Measurements from ENCODE around the gene KIAA0753.

The KIAA0753 gene

DNA sequence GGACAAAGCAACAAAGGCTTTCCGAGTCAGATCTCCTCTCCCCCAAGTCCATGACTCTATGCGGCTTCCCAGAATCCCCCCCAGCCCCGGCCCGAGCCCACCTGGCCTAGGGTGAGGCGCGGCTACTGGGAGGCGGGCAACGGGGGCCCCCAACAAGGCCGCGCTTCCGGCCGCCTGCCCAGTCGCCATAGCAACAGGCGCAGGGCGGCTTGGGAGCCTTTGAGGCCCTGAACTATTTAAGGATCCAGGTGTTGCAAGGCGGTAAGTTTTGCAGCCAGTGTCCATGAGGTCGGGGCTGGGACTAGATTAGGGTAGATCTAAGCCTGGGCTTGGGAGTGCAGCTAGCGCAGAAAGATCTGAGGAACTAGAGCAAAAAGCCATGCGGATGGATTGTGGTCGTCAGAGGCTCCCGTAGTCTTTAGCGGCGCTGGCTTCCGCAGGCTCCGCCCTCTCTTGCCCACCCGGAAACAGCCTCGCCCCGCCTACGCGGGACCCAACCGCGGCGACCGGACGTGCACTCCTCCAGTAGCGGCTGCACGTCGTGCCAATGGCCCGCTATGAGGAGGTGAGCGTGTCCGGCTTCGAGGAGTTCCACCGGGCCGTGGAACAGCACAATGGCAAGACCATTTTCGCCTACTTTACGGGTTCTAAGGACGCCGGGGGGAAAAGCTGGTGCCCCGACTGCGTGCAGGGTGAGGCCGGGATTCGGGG, at the start of gene KIAA0753, which contains the start of gene TXNDC17:
Gene KIAA0753, minus strand, starts transcription at position 176 of the 711 bp plus-strand sequence. CDS start 5,608 bp downstream, outside the sequence.
Gene TXNDC17, plus strand, starts transcription at position 525 of the 711 bp plus-strand sequence. Its CDS starts 23 bp downstream, at position 548.
- DNase-seq: no peak

DNA sequence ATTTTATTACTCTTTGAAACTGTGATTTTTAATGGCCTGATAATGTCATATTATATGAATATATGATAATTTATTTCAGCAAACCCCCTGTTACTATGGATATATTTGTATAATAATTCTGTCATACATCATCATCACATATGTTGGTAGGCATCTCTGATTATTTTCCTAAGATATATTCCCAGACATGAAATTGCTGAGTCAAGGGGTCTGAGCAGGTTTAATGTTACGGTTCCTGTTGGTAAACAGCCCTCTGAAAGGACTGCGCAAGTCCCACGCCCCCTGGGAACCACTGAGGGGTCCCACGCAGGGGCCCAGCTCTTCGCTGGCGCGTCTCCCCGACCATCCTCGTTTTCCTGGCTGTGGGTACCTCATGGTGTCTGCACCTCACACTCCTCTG, 48.4 kb upstream of the KIAA0753 start:
- DNase-seq: no peak

DNA sequence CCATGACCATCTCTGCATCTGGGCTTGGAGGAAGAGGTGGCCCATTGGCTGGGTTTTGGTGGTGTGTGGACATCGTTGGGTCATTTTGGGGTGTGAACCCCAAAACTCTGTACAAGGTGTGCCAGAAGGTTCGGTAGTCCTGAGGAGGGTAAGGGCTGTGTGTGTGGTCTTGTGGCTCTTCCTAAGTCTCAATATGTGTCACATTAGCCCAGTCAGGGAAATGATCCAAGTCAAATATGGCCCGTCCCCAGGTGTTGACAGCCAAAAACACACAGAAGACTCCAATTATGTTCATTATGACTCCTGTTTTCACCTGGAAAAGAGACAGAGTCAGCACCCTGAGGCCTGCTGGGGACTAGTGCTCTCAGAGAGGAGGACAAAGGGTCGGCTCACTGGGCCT, 45.5 kb upstream of the KIAA0753 start:
- no peak for DNase-seq

DNA sequence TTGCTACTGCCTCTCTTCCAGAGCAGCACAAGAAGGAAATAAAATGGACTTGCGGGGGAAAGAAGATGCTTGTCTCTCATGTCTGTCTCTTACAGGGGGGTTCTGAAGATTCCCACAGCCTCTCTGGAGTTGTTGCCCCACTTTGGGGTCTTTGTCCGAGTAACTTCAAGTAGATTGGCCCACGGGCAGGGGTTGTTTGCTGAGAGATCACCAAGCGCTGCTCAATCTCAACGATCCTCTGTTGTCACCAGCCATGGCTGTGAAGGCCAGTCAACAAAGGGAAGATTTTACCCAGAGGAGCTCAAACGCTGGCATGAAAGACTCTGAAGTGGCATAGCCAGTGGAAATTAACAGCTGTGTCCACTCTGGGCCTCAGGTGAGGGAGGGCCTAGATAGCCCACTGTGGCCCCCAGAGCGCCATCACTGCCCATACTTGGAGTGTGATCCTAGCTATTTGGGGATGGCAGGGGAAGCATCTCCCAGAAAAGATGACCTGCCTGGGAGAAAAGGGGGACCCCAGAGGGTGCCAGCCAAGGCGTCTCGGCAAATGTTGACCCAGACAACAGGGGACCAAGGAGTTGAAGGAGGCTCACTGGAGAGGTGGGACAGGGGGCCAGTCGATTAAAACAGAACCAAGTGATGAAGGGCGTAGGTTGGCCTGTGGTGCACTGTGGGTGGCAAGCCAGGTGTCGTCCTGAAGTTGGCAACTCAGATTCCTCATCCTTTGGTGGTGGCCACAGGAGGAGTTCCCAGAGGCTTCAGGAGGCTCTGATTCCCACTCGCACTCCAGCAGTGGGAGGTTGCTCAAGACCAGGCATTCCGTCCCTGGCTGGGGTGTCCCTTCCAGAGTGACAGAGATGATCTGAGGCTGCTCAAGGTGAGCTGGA, 44.6 kb upstream of the KIAA0753 start:
- DNase-seq: no peak

DNA sequence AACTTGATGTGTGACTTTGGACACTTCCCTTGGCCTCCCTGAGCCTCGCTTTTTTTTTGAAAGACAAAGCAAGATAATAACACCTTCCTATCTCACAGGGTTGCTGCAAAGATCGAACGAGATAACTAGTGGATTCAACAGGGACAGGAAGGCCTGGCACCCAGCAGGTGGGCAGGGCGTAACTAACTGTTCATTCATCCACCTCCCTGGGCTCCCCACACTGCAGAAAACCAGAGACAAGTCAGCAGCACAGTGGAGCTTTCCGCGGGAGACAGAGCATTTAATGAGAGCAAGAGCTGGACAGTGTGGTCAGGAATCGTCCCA, 43.9 kb upstream of the KIAA0753 start:
- no peak for DNase-seq

DNA sequence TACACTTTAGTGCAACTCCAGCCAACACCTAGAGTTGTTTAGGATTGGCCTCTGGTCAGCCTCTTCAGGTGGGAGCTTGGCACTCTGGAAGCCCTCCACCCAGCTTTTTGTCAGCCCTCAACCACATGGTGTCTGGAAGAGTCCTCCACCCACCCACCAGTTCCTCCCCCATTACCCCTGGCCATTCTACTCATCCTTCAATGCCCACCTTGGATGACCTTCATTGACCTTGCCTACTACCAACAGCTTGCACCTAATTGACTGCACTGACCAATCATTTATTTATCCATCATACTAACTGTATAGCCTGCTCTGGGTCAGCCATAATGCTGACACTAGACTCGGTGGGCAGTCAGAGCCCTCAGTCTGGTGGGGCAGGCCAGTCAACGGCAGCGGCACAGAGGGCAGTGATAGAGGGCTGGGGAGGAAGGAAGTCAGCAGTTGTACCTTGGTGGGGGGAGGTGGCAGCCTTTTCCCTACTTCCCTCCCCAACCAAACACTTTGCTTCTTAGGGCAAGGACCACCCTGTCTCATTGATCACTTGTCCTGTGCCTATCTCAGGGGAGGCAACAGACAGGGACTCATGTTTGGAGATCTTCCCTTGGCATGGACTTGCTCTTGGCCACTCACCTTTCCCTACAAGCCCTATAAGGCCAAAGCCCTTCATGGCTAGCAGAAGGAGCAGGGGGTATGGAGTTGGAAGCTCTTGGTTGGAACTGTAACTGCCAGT, 43.4 kb upstream of the KIAA0753 start:
- DNase-seq: no peak

DNA sequence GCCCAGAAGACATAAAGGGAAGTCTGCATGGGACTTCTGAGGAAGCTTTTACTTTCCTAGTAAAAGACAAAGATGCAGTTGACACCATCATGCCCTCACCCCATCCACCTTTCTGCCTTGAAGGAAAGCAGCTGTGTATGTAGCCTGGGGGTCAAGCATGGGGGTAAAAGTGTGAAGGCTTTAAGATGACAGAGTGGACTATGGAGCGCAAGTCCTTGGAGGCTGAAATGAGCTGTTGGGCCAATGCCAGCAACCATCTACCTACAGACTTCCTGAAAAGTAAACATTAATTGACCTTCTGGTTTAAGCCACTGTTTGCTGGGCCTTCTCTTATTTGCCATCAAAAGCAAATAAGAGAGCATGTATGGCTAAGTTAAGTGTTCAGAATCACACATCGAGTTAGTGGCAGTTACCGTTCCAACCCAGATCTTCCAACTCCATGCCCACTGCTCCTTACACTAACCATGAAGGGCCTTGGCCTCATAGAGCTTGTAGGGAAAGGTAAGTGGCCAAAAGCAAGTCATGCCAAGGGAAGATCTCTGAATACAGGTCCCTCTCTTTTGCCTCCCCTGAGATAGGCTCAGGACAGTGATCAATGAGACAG, 42.7 kb upstream of the KIAA0753 start:
- no peak for DNase-seq

DNA sequence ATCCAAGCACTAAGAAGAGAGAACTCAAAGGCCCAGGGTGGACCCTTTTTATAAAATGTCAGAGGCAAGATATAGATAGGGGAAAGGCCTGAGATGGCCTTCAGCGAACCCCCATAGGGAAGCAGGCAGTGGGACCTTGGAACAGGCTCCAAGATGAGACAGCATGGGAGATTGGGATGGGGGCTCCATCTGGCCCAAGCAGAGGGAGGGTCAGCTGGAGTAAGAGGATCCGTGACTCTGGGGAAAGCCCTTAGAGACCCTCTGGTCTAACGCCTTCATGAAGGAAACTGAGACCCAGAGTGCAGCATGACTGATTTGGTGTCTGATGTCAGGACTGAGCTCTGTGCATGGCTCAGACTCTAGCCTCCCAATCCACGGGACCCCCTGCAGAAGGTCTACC, 41.8 kb upstream of the KIAA0753 start:
- DNase-seq: no peak

DNA sequence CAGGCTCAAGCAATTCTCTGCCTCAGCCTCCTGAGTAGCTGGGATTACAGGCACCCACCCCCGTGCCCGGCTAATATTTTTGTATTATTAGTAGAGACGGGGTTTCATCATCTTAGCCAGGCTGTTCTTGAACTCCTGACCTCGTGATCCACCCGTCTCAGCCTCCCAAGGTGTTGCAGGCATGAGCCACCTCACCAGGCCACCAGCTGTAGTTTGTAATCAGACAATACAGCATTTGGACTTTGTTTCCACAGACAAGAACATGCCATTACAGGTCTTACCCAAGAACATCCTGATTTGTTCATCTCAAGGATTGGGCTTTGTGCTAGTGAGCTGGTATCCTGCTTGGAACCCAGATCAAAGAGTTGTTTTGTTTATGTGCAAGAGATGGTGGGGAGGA, 41.2 kb upstream of the KIAA0753 start:
- DNase-seq: no peak

DNA sequence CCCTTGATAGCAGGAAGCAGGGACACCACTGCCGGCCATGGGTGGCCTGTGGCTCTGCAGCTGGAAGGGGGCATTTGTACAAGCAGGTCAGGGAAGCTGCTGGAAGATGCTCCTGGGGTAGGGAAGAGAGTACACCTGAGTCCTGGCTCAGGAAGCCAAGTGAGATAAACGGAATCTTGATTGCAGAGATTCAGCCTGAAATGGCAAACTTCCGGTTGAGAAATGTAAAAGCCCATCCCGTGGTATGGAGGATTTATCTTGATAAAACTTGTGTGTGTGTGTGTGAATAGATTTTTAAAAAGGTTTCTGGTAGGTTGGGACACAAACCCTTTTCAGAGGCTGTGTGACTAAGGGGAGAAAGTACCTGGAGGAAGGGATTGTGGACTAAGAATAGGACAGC, 40.7 kb upstream of the KIAA0753 start:
- no peak for DNase-seq

DNA sequence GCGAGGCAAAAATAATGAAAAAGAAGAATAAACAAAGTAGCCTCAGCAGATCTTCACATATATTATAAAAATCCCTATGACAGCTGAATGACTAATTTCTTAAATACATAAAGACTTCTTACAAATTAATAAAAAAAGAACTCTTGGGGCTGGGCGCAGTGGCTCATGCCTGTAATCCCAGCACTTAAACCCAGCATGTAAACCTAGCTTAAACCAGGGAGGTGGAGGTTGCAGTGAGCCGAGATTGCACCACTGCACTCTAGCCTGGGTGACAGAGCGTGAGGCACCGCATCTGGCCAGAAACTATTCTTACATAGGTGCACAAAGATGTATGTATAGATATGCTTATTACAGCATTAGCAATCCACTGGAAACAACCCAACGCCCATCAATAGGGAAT, 38.7 kb upstream of the KIAA0753 start:
- no peak for DNase-seq

DNA sequence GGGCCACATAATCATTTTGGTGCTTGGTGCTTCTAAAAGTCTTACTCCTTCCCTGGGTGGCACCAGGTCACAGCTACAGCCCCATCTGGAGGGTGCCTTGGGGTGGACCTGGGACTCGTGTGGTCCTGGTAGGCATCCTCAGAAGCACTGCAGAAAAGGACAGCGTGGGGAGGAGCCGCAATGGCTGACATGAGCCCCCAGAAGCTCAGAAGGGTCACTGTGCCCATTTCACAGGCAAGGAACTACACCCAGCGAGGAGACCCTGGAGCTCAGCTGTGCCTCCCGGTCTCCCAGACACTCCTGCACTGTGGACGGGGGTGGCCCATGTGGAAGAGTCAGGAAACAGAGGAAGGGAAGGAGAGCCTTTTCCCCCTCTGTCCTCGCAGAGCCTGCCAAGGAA, 37.4 kb upstream of the KIAA0753 start:
- no peak for DNase-seq

DNA sequence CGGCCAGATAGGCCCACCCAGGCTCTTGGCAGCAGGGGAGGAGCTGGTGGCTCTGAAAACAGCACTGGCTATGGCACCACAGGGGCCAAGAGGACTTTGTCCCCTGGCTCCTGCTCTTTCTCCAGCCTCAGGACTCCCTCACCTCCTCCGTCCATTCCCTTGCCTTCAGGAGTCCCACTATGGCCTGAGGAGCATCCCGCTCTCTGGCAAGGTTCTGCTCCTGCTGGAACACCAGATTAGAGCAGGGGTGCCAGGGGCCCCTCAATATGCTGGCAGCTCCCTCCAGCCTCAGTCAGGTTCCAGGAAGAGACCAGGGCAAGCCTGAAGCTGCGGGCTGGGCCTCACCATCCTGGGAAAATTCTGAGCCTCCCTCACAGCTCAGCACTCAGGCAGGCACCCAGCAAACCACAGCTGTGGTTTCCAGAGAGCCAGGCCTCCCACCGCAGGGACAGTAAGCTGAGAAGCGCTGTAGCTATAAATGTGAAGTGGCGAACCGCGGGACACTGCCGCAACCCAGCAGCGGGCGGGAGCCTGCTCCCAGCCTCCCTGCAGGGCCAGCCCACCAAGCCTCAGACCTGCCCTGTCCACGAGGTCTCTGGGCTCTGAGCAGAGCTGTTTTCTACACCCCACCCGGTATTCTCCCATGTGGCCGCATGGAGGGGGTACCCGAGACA, 36.8 kb upstream of the KIAA0753 start:
- DNase-seq: no peak

DNA sequence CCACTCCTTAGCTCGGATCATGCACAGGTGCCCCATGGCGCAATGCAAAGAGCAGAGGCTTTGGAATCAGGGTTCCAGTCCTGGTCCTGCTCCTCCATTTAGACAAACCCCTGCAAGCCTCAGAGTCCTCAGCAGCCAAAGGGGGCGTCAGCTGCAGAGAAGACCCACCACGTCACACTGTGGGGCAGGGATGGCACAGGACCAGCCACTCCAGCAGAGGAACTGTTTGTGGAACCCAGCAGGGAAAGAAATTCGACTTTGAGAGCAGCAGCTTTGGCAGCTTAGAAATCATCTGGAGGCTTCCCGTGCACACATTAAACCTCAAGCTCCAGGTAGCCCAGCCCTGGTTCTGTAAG, 36.3 kb upstream of the KIAA0753 start:
- DNase-seq: no peak

DNA sequence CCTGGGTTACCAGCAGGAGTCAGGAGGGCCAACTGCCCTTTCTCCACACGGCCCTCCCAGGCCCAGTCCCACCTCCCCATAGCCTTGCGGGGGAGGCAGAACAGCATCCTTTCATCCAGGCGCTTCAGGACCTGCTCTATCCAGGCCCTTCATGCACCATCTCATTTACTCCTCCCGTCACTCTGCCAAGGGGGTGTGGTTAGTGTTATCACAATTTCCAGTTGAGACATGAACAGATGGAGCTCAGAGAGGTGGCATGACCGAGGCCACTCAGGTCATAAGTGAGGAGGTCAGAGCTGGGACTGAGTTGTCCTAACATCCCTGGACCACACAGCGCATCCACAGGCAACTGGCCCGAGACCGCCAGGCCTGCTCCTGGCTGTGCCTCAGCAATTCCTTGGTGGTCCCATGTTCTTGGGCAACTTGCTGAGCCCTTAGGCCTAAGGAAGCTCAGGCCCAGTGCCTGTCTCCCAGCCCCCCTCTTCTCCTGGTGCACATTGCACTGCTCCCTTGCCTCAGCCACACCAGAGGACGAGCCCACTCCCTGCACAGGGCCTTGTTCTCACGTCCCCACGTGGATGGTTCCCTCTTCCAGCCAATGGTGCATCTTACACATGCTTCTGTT, 34.8 kb upstream of the KIAA0753 start:
- DNase-seq: no peak

DNA sequence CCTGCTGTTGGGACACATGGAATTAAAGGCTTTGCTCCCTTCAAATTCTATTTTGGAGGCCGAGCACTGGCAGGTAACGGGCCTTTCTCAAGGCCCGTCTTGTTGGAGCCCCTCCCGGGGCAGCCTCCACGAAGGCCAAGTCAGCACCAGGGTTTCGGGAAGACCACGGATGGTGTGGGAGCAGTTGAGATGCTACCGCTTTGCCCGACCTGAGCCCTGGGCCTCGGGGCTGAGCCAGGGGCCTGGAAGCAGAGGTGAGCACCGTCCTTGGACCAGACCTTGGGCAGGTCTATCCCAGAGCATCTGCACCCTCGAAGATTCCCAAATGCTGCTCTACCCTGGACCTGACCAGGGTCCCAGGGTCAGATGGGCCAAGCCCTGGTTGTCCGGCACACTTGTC, 34.1 kb upstream of the KIAA0753 start:
- no peak for DNase-seq

DNA sequence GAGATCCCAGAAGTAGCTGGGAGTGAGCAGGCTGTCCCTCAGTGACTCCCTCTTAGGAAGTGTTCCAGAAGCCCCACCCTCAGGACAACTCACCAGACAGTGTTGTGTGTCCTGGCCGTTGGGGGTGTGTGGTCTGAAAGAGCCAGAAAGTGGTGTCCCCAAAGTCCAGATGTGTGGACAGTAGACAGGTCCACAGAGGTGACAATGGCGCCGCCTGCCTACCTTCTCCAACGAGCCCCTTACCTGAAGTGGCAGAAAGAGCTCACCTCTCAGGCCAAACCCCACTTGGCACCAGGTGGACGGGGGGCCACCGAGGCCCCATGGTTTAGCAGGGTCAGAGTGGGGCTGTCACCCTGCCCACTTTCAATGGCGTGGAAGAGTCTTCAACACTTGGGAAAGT, 30.9 kb upstream of the KIAA0753 start:
- no peak for DNase-seq

DNA sequence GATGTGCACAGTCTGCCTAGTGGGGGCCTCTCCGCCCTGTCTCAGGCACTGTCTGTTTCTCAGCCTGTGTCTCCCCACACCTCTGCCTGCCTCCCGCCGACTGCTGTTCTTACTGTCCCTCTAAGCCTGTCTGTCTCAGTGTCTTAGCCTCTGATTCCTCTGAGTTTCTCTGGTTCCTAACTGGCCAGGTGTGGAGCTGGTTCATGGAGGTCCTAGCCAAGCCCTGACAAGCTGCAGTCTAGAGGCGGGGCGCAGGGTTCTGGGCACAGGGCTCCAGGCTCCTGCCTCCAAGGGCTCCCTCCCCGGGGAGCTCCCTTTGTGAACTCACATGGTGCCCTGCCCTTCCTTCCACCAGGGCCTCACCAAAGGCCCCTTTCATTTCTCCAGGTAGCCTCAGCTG, 30.5 kb upstream of the KIAA0753 start:
- DNase-seq: no peak

DNA sequence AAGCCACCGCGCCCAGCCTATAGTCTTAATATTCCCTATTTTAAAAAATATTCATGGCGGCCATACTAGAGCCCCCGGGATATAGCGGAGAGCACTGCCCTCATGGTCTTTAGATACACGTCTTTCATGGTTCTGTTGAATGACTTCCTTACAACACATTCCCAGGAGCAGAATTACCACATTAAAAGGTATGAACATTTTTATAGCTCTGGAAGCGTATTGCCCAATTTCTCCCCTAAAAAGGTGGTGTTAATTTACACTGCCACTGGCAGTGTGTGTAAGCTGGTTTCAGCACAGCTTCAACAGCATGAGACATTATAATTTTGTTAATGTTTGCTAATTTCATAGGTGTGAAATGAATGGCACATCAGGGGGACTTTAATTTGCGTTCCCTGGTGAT, 30.1 kb upstream of the KIAA0753 start:
- DNase-seq: no peak

DNA sequence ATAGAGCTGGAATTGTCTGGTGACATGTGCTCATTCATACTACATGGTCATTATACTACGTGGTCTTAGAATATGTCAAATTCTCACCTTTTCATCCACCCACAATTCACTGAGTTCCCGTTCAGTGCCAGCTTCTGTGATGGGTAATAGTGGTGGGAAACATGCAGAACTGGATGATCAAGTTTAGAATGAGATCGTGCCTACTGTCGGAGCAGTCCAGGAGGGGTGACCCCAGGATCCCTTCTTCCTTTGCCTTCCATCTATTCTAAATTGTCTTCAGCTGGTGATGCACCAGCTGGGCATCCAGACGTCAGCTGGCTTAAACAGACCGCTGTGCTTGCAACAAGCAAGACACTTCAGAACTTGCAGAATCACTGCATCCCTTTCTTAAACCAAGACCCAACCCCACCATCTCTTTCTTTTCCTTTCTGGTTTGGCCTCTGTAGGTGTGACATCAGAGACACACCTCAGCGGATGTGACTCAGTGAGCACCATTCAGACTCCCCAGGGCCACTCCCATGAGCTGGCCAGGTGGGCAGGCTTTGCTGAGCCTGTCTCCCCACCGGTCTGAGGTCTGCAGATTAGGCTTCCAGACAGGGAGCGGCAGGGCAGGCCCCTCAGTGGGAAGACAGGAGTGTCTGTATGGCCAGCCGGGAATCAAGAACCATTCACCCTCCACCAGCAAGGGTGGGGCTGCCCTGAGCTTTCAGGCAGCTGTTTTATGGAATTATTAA, 29.1 kb upstream of the KIAA0753 start:
- no peak for DNase-seq

DNA sequence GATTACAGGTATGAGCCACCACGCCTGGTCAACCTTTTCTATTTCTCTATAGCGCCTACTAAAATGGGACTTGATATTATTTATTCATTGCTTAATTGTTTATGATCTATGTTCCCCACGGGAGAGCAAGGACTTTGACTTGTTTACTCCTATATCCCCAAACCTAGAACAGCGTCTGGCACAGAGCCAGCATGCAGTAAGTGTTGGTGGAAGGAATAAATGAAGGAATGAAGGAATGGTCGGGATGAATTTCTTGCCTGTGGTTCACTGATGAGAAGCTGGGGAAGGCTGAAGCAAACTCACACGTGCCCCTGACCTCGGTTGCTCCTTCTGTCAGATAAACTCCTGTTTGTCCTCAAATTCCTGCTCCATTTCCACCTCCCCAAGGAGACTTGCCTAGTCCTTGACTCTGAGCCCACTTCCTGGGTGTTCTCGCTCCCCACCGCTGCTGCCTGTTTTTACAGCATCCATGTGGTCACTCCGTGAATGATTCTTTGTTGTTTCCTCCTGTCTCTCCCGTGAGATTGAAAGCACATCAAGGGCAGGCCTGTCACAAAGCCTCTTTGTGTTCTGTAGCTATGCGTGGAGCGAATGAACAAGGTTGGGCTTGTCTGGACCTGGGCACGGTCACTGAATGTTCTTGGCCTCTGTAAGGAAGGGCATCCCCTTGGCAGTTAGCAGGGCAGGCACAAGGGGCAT, 28.4 kb upstream of the KIAA0753 start:
- no peak for DNase-seq
